OCI-LY7 (cell line): ENCODE measurements around the gene AUTS2.

ENCODE experiments used
- CTCF ChIP-seq: fragments of 200-600 bp; sonication (generic); conservative IDR thresholded peaks from 2 replicates; pipeline ENCODE4 v1.5.1; 2014; ENCODE audit warnings: mild to moderate bottlenecking, antibody characterized with exemption, low read length, moderate library complexity, mixed read lengths
- EZH2phosphoT487 ChIP-seq: fragments of 200-600 bp; sonication (generic); IDR thresholded peaks from 2 replicates; pipeline ENCODE4 v1.6.1; 2018; ENCODE audit warnings: low read depth, borderline replicate concordance, mild to moderate bottlenecking, mixed run types, antibody characterized with exemption, low read length, moderate library complexity, mixed read lengths

GRCh38 chr7:70616821-70617220, 1018.5 kb downstream of the AUTS2 start:
- TF ChIP-seq EZH2phosphoT487 (no peak), CTCF (no peak)
